ENCODE results near the gene SLC15A3. TPM values are rescaled to one million over a fixed set of nuclear protein-coding genes. Genes with fewer than 3 reads are reported as not detected.
"Not testable (repeated sequence)": the region's sequence is repeated elsewhere in the genome, so short reads cannot be mapped to it uniquely, and the experiment has no call there.

Gene SLC15A3
- polyA plus RNA-seq, 1 donor, result 27.9 TPM

- DNase-seq, result no peak
Observed at GRCh38 chr11:60974726-60975125, 22.8 kb upstream of the SLC15A3 start.

GRCh38 chr11:60974316-60974715 lies 22.3 kb upstream of the SLC15A3 start:
- DNase-seq, result not testable (repeated sequence)

GRCh38 chr11:60973699-60974098 lies 21.7 kb upstream of the SLC15A3 start:
- no peak for DNase-seq

- DNase-seq, result no peak
Observed at GRCh38 chr11:60972182-60973030, 20.4 kb upstream of the SLC15A3 start.

GRCh38 chr11:60971520-60971919 lies 19.5 kb upstream of the SLC15A3 start, which contains the start of gene CD6:
CD6 (plus strand) TSS chr11:60971680; CDS start chr11:60971866, 186 bp downstream.
- no peak for DNase-seq

- no peak for DNase-seq
Observed at GRCh38 chr11:60970890-60971289, 18.9 kb upstream of the SLC15A3 start.

- DNase-seq, result no peak
Observed at GRCh38 chr11:60970369-60970774, 18.4 kb upstream of the SLC15A3 start.

- no peak for DNase-seq
Observed at GRCh38 chr11:60968223-60968622, 16.2 kb upstream of the SLC15A3 start.

- no peak for DNase-seq
Observed at GRCh38 chr11:60966890-60967289, 14.9 kb upstream of the SLC15A3 start.

- DNase-seq, result no peak
Observed at GRCh38 chr11:60964801-60965200, 12.8 kb upstream of the SLC15A3 start.

- no peak for DNase-seq
Observed at GRCh38 chr11:60960405-60960804, 8.4 kb upstream of the SLC15A3 start.

- no peak for DNase-seq
Observed at GRCh38 chr11:60959431-60959830, 7.5 kb upstream of the SLC15A3 start.

GRCh38 chr11:60957188-60957587 lies 5.2 kb upstream of the SLC15A3 start:
- no peak for DNase-seq

GRCh38 chr11:60955571-60955970 lies 3.6 kb upstream of the SLC15A3 start:
- DNase-seq, result no peak

GRCh38 chr11:60954421-60954820 lies 2.4 kb upstream of the SLC15A3 start:
- no peak for DNase-seq

- no peak for DNase-seq
Observed at GRCh38 chr11:60953781-60954180, 1.8 kb upstream of the SLC15A3 start.

- DNase-seq, result no peak
Observed at GRCh38 chr11:60952742-60953170, 780 bp upstream of the SLC15A3 start.

GRCh38 chr11:60951606-60951903 lies 421 bp downstream of the SLC15A3 start:
- no peak for DNase-seq

GRCh38 chr11:60950933-60951605 lies 907 bp downstream of the SLC15A3 start:
- DNase-seq, result peak; percentile 34

GRCh38 chr11:60950024-60950423 lies 2.0 kb downstream of the SLC15A3 start:
- no peak for DNase-seq

- DNase-seq, result no peak
Observed at GRCh38 chr11:60948250-60948649, 3.7 kb downstream of the SLC15A3 start.

GRCh38 chr11:60947700-60948099 lies 4.3 kb downstream of the SLC15A3 start:
- DNase-seq, result no peak

GRCh38 chr11:60946601-60947264 lies 5.2 kb downstream of the SLC15A3 start:
- DNase-seq, result no peak

GRCh38 chr11:60945295-60945667 lies 6.7 kb downstream of the SLC15A3 start:
- no peak for DNase-seq

All from hindlimb muscle (tissue), 1 donor.